Mesothelial cell of epicardium (in vitro differentiated cells): ENCODE data around the gene PDE1C. TPM values are rescaled to one million over a fixed set of nuclear protein-coding genes. Genes with fewer than 3 reads are reported as not detected.

Experiments
- DNase-seq, 2 experiments: peaks; one replicate each; pipeline ENCODE4 v3.0.0; 2021; ENCODE audit warnings: low spot score in 2 of 2; ENCODE audit not compliant: unreplicated experiment in 2 of 2
- H3K27ac Mint-ChIP-seq: 2 replicates; pipeline ENCODE4 v1.8.0; 2021; ENCODE audit warnings: mixed read lengths
- H3K27me3 Mint-ChIP-seq: 2 replicates; pipeline ENCODE4 v1.8.0; 2021; ENCODE audit warnings: low read depth, mixed read lengths
- H3K36me3 Mint-ChIP-seq: 2 replicates; pipeline ENCODE4 v1.8.0; 2021; ENCODE audit warnings: mixed read lengths
- H3K4me1 Mint-ChIP-seq: 2 replicates; pipeline ENCODE4 v1.8.0; 2021; ENCODE audit warnings: mixed read lengths
- H3K4me3 Mint-ChIP-seq: 2 replicates; pipeline ENCODE4 v1.8.0; 2021; ENCODE audit warnings: mild to moderate bottlenecking, moderate library complexity, mixed read lengths
- H3K9me3 Mint-ChIP-seq: 2 replicates; pipeline ENCODE4 v1.8.0; 2021; ENCODE audit warnings: mixed read lengths
- total RNA-seq: library from RNA; stranded (reverse); gene quantifications from 3 replicates; pipeline ENCODE4 v1.2.1, GENCODE V29; 2021
- TF ChIP-seq, protein P1 (sequence below): fragments of 200-600 bp; sonication (generic); IDR thresholded peaks from one replicate; pipeline ENCODE4 v1.5.0; 2021; ENCODE audit warnings: antibody characterized with exemption; ENCODE audit not compliant: unreplicated experiment

PDE1C gene
- total RNA-seq, 1 donor from 2014 or later, result 0.94 TPM

DNA sequence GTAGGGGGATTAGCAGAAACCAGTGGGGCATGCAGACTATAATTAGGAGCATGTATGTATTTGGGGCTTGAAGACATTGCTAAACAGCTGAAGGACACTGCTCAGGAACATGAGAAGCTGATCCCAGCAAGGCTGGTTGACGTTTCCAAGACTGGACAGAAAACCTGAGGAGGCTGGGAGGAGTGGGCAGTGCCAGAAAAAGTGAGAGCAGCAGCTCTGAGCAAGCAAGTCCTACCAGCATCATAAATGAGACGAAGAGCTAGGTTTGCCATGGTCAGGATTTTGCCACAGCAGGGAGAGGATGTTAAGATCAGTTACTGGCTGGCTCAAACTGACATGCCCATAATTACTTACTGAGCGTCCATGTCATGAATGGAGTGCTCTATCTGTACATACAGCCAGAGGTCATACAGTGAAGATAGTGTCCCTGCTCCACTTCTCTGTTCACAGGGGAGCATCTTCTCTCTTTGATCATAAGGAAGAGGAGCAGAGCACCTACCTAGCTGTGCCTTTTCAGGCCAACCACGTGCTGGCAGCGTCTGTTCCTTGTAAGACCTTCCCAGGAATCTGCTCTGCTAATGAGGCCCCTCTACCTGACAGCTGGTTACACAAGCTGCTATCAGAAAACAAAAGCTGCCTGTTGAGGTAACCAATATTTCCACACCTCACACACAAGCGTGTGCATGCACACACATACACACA lies 44.7 kb downstream of the PDE1C start:
- Mint-ChIP-seq H3K27me3 (peaks cover 34% of the 10 kb centered on the region), H3K4me3 (no peak overlapping the region), H3K9me3 (no peaks in the 10 kb centered on the region), H3K27ac (no peak overlapping the region), H3K36me3 (no peaks in the 10 kb centered on the region), H3K4me1 (no peaks in the 10 kb centered on the region)
- TF ChIP-seq, protein P1, sequence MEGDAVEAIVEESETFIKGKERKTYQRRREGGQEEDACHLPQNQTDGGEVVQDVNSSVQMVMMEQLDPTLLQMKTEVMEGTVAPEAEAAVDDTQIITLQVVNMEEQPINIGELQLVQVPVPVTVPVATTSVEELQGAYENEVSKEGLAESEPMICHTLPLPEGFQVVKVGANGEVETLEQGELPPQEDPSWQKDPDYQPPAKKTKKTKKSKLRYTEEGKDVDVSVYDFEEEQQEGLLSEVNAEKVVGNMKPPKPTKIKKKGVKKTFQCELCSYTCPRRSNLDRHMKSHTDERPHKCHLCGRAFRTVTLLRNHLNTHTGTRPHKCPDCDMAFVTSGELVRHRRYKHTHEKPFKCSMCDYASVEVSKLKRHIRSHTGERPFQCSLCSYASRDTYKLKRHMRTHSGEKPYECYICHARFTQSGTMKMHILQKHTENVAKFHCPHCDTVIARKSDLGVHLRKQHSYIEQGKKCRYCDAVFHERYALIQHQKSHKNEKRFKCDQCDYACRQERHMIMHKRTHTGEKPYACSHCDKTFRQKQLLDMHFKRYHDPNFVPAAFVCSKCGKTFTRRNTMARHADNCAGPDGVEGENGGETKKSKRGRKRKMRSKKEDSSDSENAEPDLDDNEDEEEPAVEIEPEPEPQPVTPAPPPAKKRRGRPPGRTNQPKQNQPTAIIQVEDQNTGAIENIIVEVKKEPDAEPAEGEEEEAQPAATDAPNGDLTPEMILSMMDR, result no peak
- no peak for DNase-seq

DNA sequence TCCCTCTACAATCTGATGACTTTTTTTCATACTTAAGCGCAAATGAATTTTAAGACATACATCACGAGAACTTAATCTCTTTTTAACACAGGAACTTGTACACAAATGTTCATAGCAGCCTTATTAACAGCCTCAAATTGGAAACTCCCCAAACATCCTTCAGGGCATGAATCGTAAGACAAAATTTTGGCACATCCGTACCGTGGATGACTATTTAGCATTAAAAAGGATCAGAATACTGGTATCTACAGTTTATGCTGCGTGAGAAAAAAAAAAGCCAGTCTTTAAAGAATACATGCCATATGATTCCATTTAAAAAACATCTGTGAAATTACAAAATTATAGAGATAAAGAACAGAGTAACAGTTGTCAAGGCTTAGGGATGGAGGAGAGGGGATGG lies 46.8 kb downstream of the PDE1C start:
- TF ChIP-seq, protein P1, result no peak
- no peak for DNase-seq
- Mint-ChIP-seq H3K4me1 (no peaks in the 10 kb centered on the region), H3K36me3 (no peaks in the 10 kb centered on the region), H3K27ac (no peak overlapping the region), H3K27me3 (peaks cover 23% of the 10 kb centered on the region), H3K9me3 (peaks cover 1% of the 10 kb centered on the region), H3K4me3 (no peak overlapping the region)

DNA sequence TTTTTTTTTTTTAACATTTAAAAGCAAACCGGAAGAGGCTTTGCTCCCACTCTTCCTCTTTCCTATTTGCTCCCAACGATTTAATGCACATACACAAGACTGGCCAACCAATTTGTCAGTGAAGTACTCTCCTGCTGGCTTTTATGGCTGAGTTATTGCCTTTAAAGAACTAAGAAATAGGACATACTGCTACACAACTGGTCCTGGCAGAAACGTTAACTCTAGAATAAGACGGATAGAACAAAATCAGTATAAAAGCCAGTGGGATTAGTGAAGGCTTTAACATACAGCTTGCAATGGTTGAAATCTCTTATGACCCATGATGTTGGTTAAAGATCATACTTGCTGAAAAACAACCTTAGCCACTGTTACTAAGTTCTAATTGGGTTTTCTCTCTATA lies 47.2 kb downstream of the PDE1C start:
- Mint-ChIP-seq H3K4me3 (no peak overlapping the region), H3K27ac (no peak overlapping the region), H3K36me3 (no peaks in the 10 kb centered on the region), H3K9me3 (peaks cover 5% of the 10 kb centered on the region), H3K4me1 (no peaks in the 10 kb centered on the region), H3K27me3 (peaks cover 23% of the 10 kb centered on the region)
- TF ChIP-seq, protein P1, result no peak
- DNase-seq, result no peak

DNA sequence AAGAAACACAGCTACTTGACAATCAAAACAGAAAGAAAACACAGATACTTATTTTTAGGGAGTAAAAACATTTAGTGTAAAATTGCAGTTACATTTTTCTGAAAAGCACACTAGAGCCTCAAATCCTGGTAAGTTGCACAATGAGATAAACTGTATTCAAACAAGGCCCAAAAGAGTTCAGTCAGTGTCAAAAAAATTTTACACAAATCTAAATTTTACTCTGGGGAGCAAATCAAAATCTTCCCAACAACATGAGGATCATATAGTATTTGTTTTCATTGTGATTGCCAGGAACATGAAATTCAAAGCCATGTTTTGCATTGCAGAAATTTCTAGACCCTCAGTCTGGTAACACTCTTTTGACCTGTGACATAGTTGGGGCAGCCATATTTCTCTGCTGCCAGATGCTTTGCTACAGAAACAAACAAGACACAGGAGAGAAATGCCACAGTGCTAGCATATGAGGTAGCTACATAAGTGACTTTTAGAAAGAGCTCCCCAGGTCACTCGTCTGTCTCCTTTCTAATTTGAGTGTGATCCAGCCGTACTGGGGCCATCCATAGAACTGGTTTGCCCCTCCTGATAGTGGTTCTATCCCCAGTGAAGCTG lies 49.6 kb downstream of the PDE1C start:
- TF ChIP-seq, protein P1, result no peak
- Mint-ChIP-seq H3K36me3 (no peaks in the 10 kb centered on the region), H3K9me3 (peaks cover 17% of the 10 kb centered on the region), H3K4me3 (no peak overlapping the region), H3K27me3 (peaks cover 13% of the 10 kb centered on the region), H3K27ac (no peak overlapping the region), H3K4me1 (no peaks in the 10 kb centered on the region)
- no peak for DNase-seq

DNA sequence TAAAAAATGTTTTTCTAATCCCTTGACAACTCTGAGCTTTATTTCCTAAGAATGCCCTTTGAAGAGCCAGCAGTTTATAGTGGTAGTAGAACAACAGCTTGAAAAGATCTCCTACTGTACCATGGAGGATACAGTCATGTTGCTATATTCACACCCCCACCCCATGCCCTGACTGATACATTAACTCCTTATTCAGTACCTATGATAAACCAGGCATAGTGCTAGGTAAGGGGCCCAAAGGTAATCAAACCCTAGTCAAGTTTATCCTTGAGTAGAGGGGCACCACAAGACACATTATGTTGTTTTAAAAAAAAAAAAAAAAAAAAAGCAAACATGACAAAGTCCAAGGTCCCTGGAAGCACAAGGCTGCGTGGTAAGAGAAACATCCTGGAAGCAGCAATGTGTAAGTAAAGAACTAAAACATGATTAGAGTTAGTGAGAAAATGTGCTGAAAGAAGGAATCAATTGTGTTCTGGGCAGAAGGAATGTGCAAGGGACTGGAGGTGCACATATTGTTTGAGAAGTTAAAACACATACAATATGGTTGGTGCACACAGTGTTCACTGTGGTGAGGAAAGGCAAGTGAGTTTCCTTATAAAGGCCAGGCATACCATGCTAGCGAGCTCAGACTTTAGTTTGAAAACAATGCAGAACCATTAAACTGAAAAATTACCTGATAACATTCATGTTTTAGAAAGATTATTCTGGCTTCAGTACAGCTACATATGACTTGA lies 51.2 kb downstream of the PDE1C start:
- TF ChIP-seq, protein P1, result no peak
- DNase-seq, result no peak
- Mint-ChIP-seq H3K27me3 (peaks cover 7% of the 10 kb centered on the region), H3K9me3 (peaks cover 18% of the 10 kb centered on the region), H3K27ac (no peak overlapping the region), H3K4me1 (no peaks in the 10 kb centered on the region), H3K4me3 (no peak overlapping the region), H3K36me3 (no peaks in the 10 kb centered on the region)
